Endothelial cell of coronary artery (primary cell): ENCODE measurements around the gene AP5S1. TPM values are rescaled to one million over a fixed set of nuclear protein-coding genes. Genes with fewer than 3 reads are reported as not detected.

Experiments
- total RNA-seq: library from RNA; depleted of rRNA; stranded (reverse); fragments of >200 nt; gene quantifications from 2 replicates; pipeline ENCODE4 v1.2.3, GENCODE V29; 2014

Gene AP5S1, protein sequence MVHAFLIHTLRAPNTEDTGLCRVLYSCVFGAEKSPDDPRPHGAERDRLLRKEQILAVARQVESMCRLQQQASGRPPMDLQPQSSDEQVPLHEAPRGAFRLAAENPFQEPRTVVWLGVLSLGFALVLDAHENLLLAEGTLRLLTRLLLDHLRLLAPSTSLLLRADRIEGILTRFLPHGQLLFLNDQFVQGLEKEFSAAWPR
- total RNA-seq, result 11.3 and 15.7 TPM in 2 replicates

DNA sequence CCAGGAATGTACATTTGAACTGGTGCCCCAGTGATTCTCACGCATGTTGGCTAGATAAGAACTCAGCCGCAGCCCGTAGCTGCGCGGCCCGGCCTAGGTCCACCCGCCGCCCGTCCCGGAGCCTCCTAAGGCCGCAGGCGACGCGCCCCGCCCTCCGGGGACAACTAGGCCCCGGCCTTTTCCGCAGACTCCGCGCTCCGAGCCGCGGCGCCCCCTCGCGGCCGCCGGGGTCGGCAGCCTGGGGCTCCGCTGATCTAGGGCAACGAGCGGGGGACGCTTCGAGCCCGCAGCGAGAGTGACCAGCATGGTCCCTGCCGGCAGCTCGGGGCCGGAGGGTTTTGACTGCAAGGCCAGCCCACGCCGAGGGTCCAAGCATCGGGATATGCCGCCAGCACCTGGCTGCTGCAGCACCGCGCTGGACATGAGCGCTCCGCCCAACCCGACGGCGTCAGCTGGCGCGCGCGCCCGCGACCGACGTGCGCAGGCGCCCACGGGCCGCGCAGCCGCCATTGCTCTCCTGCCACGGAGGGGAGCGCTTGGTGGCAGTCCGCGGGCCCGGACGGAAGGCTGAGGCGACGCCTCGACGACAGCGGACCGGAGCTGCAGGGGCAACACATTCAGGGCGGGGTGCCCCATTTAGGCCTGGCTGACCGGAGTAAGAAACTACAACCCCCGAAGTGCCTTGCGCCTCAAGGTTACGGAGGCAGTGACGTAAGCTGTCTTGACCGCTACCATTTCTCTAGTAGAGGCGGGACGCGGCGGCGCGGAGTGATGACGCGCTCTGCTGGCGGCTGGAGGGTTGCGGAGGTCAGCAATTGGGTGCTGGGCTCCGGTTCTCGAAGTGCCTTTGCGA lies at the start of gene AP5S1:
TSS of gene AP5S1 (plus strand) at position 500 of the 853 bp plus-strand sequence. CDS start 1,571 bp downstream, outside the sequence.

DNA sequence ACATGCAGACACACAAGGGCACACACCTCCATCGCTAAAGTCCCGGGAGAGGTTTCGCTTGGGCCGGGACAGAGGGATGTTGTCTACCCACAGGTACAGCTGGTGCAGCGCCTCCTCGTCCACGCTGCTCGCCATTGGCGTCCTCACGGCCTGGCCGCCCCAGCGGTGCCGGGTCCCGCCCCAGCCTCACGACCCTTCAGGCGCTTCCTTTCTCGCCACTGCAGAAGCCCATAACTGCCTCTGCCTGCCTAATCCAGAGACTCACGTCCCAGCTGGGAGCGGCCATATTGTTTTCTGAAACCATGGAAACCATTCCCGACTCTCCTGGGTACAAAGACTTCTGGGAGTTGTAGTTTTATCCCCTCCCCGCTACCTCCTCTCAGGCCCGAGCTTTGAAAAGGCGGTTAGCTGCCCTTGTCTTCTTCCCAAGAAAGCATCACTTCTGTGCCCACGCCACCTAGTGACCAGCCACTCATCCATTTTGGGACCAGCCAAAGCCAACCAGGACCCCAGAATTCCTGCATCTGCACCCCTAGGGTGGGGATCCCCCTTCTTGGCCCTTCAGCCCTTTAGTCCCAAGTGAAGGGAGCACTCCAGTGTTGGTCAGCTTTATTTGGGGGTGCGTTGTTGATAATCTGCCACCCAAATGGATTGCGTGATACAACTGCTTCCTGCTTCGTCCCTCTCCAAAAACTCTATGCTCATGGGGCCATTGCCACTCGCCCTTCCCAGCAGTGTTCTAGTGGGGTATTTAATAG lies 39.0 kb upstream of the AP5S1 start, which contains the start of gene SPEF1:
TSS of gene SPEF1 (minus strand) at position 296 of the 758 bp plus-strand sequence. CDS start at position 135, 161 bp downstream.

DNA sequence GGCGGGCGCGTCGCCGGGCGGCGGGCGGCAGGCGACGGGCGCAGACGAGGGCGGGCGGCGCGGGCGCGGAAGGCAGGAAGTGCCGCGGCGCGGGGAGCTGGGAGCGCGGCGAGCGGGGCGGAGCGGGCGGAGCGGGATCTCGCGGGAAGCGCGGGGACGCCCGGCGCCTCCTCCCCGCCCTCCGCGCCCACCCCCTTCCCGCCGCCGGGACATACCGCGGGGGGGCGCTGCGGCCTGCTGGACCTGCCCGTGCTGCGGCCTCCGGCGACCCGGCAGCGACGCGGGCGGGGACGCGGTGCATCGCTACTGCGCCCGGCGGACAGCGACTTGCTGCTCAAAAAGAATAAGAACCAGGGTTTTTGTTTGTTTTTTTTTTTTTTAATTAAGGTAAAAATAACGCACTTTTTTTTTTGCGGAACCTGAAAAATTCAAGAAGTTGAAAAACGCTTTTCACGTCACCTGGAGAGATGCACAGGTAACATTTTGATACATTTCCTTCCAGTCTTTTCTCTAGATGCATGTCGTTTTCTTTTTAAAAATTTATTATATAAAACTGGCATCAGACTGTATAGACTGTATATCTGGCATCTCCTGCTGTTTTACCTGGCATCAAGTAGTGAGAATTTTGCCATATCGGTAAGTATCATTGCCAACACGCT lies 33.6 kb upstream of the AP5S1 start, which contains the start of gene CENPB:
TSS of gene CENPB (minus strand) at position 76 of the 659 bp plus-strand sequence. CDS start 257 bp downstream, outside the sequence.

DNA sequence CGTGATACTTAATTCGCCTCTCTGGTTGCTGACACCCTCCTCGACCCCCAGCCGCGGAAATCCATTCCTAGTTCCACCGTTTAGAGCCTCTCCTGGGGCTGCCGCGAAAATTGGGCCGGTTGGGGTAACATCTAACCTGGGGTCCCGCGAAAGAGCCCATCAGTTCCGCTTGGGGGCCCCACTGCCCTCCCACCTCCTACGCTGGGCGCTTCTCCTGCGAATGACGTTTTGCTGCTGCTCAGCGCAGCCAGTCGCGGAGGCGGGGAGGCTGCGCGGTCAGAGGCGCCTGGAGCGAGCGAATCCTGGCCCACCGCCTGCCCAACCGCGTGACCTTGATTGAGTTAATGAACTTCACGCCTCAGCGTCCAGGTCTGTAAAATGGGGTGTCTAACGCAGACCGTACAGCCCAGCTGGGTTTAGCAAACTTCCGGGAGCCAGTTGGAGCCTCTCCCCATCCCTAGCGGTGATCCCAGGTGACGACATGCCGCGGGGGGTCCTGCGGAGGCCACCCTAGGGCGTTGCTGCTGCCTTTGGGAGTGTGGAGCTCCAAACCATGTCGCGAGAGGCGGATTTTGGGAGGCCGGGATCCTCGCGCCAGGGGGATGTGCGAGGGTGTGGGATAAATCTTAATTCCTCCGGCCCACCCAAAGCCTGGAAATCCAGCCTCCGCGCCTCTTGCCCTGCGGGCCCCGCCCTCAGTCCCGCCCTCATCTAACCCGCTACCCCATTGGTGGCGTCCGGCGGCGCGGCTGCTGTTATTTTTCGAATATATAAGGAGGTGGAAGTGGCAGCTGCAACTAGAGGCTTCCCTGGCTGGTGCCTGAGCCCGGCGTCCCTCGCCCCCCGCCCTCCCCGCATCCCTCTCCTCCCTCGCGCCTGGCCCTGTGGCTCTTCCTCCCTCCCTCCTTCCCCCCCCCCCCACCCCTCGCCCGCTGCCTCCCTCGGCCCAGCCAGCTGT lies 24.6 kb upstream of the AP5S1 start, which contains the start of gene CDC25B:
TSS of gene CDC25B (plus strand) at position 800 of the 958 bp plus-strand sequence. CDS start 222 bp downstream, outside the sequence.

DNA sequence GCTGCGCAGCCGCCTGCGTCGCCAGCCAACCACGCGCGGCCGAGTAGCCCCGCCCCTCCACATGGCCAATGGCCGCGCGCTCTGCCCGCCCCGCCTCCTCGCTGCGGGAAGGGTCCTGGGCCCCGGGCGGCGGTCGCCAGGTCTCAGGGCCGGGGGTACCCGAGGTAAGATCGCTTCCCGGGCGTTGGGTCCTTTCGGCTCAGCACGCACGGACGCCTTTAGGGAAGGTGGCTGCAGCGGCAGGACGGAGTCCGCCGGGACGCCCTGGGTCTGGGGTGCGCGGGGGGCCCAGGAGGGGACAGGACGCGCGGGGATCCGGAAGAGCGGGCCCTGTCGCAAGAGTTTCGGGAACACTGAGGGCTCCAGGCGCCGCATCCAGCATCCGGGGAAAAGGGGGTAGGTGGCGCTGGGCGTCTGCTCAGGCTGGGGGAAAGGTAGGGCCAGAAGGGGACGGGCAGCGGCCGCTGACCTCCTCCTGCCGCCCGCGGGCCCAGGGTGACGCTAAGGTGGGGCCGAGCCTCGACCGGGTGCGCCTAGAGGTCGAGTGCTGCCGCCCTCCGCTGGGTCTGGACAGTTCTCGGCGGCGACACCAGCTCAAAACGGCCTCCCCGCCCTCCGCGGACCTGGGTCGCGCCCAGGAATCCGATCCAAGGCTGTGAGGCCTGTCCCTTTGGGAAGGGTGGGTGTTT lies 26.5 kb downstream of the AP5S1 start, which contains the start of gene MAVS:
TSS of gene MAVS (plus strand) at position 95 of the 689 bp plus-strand sequence. CDS start 7,791 bp downstream, outside the sequence.

Other genes starting within 250 kb of the AP5S1 start
- not detected in 2 replicates for gene GFRA4, start 157.1 kb upstream of the AP5S1 start, total RNA-seq
- gene ADAM33, start 138.5 kb upstream of the AP5S1 start, total RNA-seq, result 0.09 TPM in 1 of 2 replicates, not detected in the other
- not detected in 2 replicates for gene SIGLEC1, start 107.9 kb upstream of the AP5S1 start, total RNA-seq
- gene HSPA12B, start 87.9 kb upstream of the AP5S1 start, total RNA-seq, result 11.6 and 18.0 TPM in 2 replicates
- gene ADISSP, start 52.8 kb upstream of the AP5S1 start, total RNA-seq, result 20.8 and 33.5 TPM in 2 replicates
- gene SPEF1, start 39.1 kb upstream of the AP5S1 start, total RNA-seq, result 0.09 TPM in 2 replicates
- gene CENPB, start 33.8 kb upstream of the AP5S1 start, total RNA-seq, result 87.7 and 95.9 TPM in 2 replicates
- 11.0 and 12.3 TPM in 2 replicates for gene CDC25B, start 24.2 kb upstream of the AP5S1 start, total RNA-seq
- gene MAVS, start 26.3 kb downstream of the AP5S1 start, total RNA-seq, result 14.4 and 15.8 TPM in 2 replicates
- gene PANK2, start 68.8 kb downstream of the AP5S1 start, total RNA-seq, result 43.6 and 46.8 TPM in 2 replicates
- 2.2 and 5.0 TPM in 2 replicates for gene RNF24, start 195.0 kb downstream of the AP5S1 start, total RNA-seq